Stimulated activated CD8-positive, alpha-beta memory T cell treated with anti-CD3 and anti-CD28 coated beads, Interleukin-7, amount 100 ng/mL, for 4 hours (primary cell): ENCODE measurements around the gene DKKL1.

Experiments
- DNase-seq, 2 donors: peaks; one replicate each; pipeline ENCODE4 v3.0.0-alpha.2; 2020; ENCODE audit warnings: low read depth in 2 of 2

DKKL1 gene

DNA sequence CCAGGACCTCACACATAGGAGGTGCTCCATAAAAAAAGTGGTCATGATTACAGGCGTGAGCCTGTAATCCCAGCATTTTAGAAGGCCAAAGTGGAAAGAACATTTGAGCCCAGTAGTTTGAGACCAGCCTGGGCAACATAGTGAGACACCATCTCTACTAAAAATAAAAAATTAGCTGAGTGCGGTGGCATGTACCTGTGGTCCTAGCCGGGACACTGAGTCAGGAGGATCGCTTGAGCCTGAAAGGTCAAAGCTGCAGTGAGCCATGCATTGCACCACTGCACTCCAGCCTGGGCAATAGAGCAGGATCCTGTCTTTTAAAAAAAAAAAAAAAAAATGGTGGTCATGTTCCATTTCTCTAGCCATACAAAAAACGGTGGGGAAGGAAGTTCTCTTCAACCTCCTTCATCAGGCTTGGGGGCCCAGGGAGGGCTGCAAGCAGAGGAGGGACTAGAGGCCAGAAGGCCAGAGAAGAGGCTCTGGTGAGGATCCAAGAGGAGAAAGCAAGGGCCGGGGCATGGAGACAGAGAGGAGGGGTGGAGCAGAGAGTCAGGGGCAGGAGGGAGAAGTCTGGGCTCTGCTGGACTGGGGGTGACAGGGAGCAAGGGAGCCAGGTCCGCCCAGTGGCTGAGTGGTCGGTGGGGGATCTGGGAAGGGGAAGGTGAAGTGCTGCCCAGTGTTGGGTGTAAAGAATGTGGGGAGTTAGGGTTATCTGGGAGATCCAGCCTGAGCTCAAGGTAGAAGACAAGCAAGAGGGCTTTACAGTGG lies 33.2 kb downstream of the DKKL1 start:
- DNase-seq, result no peak

- DNase-seq, result no peak
These were observed 34.4 kb downstream of the DKKL1 start for GRCh38 chr19:49398001-49398615.

DNA sequence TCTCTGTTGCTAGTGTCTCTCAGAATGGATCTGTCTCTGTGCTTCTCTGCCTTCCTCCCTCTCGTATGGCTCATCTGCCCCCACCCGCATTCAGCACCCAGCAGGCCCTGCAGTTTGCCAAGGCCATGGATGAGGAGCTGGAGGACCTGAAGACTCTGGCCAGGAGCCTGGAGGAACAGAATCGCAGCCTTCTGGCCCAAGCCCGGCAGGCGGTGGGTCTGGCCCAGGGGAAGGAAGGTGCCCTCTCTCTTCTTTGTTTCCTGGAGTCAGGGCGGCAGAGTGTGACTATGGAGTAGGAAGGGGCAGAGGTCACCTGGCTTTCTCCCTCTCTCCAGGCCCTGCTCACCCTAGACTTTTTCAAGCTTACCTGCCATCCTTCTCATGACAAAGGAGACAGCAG lies 35.3 kb downstream of the DKKL1 start:
- no peak for DNase-seq

DNA sequence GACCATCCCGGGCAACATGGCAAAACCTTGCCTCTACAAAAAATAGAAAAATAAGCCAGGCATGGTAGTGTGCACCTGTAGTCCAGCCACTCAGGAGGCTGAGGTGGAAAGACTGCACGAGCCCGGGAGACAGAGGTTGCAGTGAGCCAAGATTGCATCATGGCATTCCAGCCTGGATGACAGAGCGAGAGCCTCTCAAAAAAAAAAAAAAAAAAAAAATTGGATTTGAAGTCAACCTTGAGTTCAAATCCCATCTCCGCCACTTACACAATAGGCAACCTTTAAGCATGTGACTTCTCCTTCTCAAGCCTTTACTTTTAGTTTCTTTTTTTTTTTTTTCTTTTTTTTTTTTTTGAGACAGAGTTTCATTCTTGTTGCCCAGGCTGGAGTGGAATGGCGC lies 36.4 kb downstream of the DKKL1 start:
- DNase-seq, result no peak

- DNase-seq, result no peak
These were observed 39.9 kb downstream of the DKKL1 start for GRCh38 chr19:49403404-49404187.

DNA sequence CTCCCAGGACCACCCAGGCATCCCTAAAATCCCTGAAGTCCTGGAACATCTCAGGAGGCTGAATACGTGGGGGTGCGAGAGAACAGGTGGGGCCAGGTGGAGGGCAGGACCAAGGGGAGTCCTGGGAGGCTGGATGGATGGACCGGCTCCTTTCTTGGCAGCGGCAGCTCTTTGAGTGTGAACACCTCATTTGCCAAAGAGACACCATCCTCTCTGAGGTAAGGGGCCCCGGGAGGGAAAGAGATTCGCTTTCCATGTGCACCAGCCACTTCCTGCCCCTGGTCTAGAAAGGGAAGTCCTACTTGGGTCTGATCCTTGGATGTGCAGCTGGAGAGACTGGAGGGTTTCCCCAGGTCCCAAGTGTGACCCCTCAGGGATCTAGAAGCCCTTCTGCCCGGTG lies 43.4 kb downstream of the DKKL1 start:
- no peak for DNase-seq

DNA sequence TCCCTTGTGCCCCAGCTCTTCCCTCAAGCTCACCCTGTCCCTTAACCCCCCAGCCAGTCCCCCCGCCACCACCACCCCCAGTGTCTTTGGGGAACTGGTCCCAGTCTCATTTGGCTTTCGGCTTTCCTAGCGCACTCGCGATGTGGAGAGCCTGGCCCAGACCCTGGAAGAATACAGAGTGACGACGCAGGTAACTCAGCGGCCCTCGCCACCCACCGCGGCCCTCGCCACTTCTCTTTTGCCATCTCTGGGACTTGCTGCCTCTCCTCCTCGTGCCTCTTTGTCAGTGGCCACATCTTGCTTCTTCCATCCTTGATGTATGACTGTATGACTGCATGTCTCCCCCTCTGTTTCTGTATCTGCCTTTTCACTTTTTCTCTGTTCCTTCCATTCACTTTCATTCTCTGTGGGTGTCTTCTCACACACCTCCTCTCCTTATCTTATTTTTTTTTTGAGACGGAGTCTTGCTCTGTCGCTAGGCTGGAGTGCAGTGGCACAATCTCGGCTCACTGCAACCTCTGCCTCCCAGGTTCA lies 43.9 kb downstream of the DKKL1 start:
- DNase-seq, result no peak

- no peak for DNase-seq
These were observed 45.3 kb downstream of the DKKL1 start for GRCh38 chr19:49408816-49409440.

- no peak for DNase-seq
These were observed 45.9 kb downstream of the DKKL1 start for GRCh38 chr19:49409441-49410029.

DNA sequence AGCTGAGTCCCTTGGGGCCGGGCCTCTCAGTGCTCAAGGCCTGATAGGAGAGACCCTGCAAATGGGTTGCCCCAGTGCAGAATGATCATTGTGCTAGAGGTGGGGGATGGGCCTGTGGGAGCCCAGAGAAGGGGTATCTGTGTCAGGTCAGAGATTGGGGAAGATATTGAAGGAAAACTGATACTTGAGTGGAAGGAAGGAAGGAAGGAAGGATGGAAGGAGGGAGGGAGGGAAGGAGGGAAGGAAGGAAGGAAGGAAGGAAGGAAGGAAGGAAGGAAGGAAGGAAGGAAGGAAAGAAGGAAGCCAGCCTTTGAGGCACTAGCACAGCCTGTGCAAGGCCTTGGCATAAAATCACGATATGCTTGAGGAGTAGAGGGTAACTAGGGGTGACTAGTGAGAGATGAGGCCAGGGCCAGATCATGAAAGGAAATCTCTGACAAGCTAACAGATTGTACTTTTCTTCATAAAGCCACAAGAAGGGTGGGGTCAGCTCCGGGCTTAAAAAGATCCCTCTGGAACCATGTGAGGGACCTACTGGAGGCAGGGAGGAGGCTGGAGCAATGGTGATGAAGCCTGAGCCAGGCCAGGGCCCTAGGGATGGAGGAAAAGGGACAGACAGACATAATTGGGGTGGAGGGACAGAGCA lies 48.1 kb downstream of the DKKL1 start:
- DNase-seq, result no peak

DNA sequence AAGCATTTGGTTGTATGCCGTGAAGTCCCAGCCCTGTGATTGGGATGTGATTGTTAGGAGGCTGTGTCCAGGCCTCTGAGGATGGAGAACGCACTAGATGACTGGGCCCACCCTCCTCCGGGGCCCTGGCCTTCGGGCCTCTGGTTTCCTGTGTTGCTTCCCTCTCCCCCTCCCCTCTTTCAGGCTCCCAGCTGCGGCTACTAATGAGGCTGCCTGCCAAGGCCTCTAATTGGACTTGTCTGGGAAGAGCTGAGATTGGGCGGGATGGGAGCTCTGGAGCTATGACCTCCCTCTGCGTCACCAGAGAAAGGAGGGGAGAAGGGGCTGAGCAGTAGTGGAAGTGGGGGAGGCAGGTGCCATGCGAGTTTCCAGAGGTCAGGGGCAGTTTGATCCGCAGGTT lies 49.7 kb downstream of the DKKL1 start:
- DNase-seq, result no peak

- no peak for DNase-seq
These were observed 50.6 kb downstream of the DKKL1 start for GRCh38 chr19:49414256-49414655.

DNA sequence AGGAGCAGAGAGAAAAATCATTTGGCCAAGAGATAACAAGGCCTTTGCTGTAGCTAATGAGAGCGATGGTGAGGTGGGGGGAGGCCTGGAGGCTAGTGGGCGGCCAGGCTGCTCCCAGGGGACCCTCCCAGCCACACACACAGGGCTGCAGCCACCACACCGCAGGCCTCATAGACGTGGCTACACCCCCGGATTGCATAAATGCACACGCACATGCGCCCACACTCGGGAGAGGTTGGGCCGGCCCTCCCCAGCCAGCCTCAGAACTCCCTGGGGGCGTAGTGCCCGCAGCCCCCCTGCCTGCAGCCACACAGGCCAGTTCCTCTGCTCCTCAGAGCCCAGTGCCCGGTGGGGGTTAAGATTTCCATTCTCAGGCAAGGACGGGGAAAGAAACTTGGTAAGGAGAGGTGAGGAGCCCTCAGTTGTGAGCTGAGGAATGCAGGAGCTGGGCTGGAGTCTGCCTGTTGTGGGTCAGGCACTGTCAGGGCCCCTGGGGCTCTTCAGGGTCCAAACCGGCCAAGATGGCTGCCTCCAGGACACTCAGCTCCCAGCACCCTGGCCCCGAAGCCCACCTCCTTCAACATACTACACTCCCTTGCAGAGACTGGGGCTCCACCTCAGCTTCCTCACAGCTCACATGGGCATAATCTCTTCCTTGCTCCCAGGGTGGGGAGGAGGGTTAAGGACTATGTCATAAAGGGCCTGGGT lies 51.6 kb downstream of the DKKL1 start:
- DNase-seq, result no peak

DNA sequence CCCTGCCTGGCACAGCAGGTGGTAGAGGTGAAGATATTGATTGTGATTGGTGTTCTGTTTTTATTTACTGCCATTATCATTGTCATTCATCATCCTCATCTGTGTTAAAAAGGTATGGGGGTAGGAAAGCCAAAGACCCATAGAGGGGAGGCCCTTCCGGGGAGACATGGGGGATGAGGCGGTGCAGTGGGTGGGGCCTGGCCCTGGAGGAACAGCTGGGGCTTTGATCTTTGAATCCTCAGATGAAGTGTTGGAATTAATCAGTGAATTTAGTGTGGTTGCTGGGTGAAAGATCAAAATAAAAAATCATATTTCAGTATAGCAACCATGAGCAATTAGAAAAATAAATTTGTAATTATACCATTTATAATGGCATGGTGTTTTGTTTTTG lies 52.1 kb downstream of the DKKL1 start:
- DNase-seq, result no peak

DNA sequence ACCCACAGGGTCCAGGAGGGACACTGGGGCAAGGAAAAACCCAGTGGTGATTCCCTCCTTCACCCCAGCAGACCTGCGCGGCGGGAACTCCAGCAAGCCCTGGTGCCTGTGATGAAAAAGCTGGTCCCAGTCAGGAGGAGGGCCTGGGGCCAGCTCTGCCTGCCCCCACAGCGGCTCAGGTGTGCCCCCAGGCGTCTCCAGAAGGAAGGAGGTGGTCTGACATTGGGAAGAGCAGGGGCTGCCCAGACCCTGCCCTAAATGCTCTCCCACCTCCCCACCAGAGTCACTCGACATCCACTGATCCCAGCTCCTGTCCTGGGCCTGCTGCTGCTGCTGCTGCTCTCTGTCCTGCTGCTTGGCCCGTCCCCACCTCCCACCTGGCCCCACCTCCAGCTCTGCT lies 53.4 kb downstream of the DKKL1 start:
- no peak for DNase-seq

DNA sequence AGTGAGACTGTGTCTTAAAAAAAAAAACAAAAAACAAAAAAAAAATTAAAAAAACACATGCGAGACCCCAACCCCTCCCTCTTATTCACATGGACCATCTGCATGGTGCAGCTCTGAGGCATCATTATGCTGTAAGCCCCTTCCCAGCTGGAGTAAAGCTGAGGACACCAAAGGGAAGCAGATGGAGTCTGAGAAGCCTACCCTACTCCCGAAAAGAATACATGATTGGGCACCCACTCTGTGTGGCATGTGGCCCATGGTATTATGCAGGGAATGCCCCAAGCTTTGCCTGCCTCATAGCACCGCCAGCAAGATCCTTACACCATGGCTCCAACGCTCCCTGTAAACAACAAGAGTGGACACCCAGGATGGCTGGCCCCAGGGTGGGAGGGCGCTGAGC lies 54.8 kb downstream of the DKKL1 start:
- no peak for DNase-seq

- no peak for DNase-seq
These were observed 55.5 kb downstream of the DKKL1 start for GRCh38 chr19:49419173-49419572.

- no peak for DNase-seq
These were observed 56.5 kb downstream of the DKKL1 start for GRCh38 chr19:49420227-49420626.

DNA sequence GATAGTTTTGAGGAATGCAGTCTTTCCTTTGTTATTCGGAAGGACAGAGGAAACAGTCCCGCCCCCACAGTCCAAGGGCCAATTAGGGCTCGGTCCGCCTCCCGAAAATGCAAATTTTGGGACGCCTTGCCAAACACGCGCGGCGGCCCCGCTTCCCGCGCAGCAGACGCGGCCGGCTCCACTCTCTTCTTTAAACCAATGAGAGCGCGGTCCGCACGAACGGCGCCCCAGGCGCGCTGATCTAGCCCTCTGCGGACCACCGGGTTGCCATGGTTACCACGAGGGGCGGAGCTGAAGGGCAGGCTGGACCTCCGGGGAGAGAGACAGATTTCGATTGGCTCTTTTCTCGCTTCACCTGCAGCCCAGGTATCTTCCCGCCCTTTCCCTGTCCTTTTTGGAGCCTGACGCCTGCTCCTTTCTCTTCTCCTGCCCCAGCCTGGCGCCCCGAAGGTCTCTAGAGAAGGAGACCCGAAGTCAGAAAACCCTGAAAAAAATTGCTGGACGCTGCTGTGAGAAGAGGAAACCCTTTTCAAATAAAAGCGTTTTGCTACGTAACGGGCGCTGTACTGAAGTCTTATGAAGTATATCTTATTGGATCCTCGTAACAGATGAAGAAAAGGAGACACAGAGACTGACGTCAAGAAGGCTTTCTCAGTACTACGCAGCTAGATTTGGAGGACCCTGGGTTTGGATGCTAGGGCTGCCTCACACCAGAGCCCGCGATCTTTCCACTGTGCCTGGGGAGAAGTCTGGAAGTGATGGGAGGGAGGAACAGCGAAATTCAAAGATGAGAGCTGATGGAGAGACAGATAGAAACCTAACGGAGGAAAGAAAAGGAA lies 57.6 kb downstream of the DKKL1 start:
- DNase-seq, result no peak

- no peak for DNase-seq
These were observed 58.2 kb downstream of the DKKL1 start for GRCh38 chr19:49421878-49422202.
